Right kidney (tissue), 1 donor: ENCODE measurements around the gene HMCN2.
"Not testable (repeated sequence)": the region's sequence is repeated elsewhere in the genome, so short reads cannot be mapped to it uniquely, and the experiment has no call there.

Experiments used
- DNase-seq: peaks from one replicate; pipeline ENCODE4 v3.0.0-alpha.2; 2016

HMCN2 gene

GRCh38 chr9:130237763-130238524, 27.6 kb upstream of the HMCN2 start:
- DNase-seq, result no peak

DNA sequence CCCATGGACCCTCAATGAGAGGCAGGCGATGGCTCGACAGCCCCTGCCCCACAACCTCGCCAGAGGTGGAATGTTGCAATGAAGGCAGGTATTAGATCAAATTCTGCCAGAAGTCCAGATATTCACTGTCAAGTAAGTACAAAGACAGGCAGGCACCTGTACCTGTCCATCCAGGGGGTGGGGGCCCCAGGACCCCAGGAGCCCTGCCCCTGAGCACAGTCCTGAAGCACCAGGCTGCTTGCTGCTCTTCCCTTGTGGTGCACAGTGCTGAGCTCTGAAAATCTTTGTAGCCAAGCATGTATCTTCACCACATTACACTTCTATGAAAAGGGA, 26.2 kb upstream of the HMCN2 start:
- no peak for DNase-seq

DNA sequence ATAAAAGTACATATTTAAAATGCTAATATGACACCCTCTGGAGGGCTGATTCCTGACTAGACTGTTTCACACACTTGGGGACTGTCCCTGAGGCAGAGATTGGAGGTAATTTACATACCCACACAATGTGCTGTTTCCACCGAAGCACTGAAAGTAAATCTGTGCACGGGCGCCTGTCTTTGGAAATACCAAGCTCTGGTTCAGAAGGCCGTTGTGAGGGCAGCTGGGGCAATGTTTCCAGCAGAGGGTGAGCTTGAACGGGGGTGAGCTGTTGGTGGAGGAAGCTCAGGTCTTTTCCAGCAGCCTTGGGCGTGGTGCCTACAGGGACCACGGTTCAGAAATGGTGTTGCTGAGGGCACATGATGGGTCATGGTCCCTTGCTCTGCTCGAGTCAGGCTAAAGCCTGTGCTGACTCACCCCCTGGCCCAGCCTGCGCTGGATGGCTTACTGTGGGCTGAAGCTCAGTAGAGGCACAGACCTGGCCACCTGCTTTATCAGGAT, 25.8 kb upstream of the HMCN2 start:
- DNase-seq, result peak; percentile 13

- peak; percentile 49 for DNase-seq
These were observed 25.0 kb upstream of the HMCN2 start for GRCh38 chr9:130240410-130241197.

DNA sequence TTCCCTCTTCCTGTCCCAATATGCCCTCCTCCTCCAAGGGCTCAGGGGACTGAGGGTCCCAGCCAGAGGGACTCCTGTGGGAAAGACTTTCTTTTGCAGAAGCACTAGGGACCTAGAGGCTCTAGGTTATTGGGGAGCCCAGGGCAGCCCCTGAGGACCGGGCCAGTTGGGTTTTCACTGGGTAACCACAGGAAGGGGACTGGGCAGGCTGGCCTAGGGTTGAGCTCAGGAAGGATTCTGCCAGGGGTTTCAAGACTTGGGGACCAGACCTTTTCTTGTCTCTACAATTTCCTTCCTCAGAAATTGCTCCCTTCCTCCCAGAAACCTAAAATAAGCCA, 24.4 kb upstream of the HMCN2 start:
- no peak for DNase-seq

- no peak for DNase-seq
These were observed 23.1 kb upstream of the HMCN2 start for GRCh38 chr9:130242270-130243014.

DNA sequence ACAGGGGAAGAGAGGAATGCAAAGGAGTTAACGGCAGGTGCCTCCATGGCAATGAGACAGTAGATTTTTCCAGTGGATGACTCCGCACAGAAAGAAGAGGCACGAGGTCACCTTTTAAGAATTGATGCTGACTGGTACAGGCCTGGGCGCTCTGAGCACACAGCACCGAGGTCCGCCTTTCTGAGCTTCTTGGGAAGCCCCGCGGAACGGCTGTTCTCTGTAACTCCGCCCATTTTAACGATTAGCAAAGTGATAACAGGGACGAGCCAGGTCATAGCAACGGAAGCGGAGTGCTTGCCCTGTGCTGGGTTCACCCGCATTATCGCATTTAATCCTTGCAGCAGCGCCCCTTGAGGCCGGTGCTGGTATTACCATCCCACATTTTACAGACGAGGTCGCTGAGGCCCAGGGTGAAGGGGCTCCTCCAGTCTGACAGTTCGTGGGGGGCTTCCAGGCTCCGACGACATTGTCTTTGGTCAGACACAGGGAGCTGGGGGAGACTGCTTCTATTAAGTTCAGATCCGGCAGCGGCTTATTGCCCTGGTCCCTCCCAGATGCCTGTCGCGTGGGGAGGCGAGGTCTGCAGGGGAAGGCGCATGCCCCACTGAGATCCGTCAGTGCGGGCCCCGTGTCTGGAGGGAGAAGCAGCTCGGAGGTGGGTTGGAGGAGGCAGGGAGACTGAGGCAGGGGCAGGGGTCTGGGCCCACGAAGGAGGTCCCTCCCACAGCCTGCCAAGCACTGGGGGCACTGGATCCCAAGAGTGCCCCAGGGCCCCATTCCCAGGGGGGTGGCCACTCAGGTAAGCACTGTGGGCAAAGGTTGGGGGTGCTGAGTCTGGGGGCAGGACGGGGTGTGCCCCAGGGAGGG, 22.3 kb upstream of the HMCN2 start:
- DNase-seq, result peak; percentile 63

DNA sequence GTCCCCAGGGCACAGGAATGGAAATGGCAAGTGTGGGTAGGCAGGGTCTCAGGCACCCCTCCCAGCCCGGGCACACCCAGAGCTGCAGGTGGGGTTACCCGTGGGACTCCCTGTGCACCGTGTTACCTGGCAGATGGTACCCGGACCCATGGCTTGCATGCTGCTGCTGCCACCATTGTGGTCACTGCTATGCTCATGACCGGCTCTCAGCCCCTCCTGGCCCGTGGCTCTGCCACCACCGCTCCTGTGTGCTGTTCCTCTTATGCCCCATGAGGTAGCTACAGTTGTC, 21.7 kb upstream of the HMCN2 start:
- DNase-seq, result no peak

DNA sequence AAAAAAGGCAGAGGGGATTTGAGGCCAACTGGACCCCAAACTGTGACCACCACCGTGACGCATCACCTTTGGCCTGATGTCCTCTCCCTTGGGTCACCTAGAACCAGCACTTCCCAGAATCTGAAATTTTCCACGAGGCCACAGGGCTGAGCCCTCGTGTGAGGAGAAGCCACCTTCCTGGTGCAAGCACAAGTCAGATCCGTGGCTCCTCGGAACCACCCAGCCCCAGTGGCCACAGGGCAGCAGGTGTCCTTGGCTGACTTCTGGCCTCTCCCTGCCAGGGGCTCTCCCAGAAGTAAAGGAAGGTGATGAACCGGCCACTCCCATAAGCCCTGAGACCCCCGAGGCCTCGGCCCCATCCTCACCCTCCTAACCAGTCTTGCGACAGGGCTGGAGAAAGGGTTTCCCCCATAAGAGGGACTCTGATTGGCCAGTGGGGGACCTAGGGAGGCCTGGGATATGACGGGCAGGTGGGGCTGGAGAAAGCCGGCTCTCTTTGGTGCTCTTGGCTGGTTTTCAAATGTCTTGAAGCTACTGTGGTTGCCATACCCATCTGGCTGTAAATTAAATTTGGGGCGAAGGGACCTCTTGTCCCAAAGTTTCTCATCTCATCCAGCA, 20.9 kb upstream of the HMCN2 start:
- no peak for DNase-seq

DNA sequence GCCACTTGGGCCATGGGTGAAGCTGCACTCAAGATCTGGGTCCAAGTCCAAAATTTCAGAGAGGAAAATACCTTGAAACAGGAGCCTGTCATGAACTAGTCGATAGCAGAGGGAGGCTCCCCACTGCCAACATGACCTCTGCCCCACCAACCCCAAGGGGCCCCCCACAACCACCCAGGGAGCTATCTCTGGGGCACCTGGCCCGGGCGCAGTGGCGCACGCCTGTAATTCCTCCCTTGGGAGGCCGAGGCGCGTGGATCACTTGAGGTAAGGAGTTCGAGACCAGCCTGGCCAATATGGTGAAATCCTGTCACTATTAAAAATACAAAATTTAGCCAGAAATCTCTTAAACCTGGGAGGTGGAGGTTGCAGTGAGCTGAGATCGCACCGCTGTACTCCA, 20.1 kb upstream of the HMCN2 start:
- no peak for DNase-seq

- no peak for DNase-seq
These were observed 19.4 kb upstream of the HMCN2 start for GRCh38 chr9:130246126-130246525.

- DNase-seq, result no peak
These were observed 10.6 kb upstream of the HMCN2 start for GRCh38 chr9:130254747-130255630.

GRCh38 chr9:130255631-130256134, 9.9 kb upstream of the HMCN2 start:
- no peak for DNase-seq

DNA sequence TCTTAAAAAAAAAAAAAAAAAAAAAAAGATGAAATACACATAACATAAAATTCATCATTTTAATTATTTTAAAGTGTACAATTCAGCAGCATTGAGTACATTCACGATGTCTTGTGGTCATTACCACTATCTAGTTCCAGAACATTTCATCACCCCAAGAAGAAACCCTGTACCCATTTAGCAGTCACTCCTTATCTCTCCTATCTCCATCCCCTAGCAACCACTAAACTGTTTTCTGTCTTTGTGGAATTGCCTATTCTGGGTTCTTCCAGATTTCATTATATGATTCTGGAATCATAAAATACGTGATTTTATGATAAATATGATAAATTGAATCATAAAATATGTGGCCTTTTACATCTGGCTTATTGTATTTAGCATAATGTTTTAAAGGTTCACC, 8.9 kb upstream of the HMCN2 start:
- no peak for DNase-seq

GRCh38 chr9:130258137-130258536, 7.4 kb upstream of the HMCN2 start:
- DNase-seq, result not testable (repeated sequence)

GRCh38 chr9:130259044-130259443, 6.5 kb upstream of the HMCN2 start:
- no peak for DNase-seq

DNA sequence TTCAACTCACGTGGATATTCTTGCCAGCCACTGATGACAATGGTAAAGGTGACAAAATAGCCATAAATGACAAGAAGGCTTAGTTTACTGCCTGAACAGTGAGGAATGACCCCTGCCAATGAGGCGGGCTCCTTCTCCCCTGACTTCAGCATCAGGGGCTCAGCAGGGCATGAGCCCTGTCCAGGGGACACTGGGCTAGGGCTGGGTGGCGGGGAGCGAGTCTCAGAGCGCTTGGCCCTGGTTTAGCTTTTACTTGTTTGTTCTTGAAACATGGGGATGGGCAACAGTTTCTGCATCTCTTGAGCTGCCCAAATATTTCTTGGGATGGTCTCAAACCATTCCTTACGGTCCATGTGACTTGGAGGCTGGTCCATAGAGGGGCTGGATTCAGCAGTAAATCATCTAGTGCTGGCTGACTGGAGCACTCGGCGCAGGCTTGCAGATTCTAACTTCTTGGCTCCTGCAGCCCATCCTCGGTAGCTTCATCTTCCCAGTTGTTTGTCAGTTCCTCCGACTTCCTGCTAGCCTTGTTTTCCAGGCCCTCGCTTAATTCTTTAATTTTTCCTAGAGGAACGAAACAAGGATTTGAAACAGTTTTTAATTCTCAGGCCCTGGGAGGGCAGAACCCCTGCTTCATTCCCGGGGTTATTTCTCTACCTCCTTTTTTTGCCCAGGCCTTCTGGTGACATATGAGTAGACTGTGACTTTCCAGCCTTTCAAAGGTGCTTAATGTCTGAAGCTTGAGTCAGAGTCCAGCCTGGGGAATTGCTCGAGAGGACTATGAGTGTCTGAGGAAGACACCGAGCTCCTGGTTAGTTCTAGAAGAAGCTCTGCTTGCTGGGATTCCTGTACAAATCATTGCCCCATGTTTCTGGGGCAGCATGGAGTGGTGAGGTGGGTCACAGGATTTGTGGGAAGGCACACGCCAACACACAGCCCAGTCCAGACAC, 4.5 kb upstream of the HMCN2 start:
- no peak for DNase-seq

DNA sequence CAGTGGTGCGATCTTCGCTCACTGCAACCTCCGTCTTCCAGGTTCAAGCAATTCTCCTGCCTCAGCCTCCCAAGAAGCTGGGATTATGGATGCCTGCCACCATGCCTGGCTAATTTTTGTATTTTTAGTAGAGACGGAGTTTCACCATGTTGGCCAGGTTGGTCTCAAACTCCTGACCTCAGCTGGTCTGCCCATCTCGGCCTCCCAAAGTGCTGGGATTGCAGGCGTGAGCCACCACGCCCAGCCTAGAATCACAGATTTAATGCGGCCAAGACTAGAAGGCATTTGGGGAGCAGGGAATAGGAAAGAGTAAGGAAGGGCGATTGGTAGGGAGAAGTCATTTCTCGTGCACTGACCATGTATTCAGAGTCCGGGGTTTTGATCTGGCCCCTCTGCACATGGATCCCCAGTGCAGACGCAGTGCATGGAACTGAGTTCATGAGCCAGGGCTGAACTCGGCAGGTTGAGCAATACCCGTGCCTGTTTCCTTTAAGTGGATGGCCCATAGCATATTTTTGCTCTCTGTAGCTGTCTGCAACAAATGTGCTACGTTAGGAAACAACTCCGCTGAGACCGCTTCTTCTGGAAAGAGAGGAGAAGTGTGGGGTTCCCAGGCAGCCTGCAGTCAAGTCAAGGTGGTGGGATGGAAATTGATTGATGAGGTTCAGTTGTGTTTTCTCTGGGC, 3.4 kb upstream of the HMCN2 start:
- DNase-seq, result no peak

DNA sequence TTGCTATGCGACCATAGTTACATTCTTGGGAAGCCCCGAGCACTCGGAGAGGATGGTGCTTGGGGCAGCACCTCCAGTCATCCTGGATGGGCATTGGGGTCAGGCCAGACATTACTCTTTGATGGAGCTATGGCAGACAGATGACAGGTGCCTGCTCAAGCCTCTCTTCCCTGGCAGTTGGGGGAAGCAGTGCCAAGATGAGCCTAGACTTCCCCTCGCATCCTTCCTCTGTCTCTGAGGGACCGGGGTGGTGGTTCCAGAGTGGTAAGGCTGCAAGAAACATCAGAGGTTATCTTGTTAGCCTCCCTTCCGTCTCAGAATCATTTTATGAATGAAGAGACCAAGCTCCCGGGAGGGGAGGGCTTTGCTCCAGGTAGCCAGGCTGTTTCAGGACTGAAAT, 2.8 kb upstream of the HMCN2 start:
- DNase-seq, result no peak
